AG09309 (cell line): Measurements from ENCODE around the gene CD37.
A peak's percentile ranks its signal among the peaks of the same experiment; 100 is the strongest.

Source experiments
- DNase-seq: peaks from one replicate; pipeline ENCODE4 v3.0.0-alpha.2; 2010; ENCODE audit warnings: low read depth
- H3K4me3 ChIP-seq: 2 replicates; pipeline ENCODE4 v1.5.1; 2011; ENCODE audit warnings: mild to moderate bottlenecking, low read depth, low read length, moderate library complexity; ENCODE audit not compliant: control insufficient read depth
- CTCF ChIP-seq: IDR thresholded peaks from 2 replicates; pipeline ENCODE4 v1.5.1; 2011; ENCODE audit warnings: mild to moderate bottlenecking, low read depth, low read length, inconsistent platforms; ENCODE audit not compliant: insufficient read depth, control insufficient read depth; ENCODE audit errors: missing control alignments

The CD37 gene

GRCh38 chr19:49361438-49362047 is 26.3 kb downstream of the CD37 start:
- peak; percentile 16 for DNase-seq
- TF ChIP-seq CTCF, result no peak
- H3K4me3 ChIP-seq, result peak overlapping the region; percentile 71

DNA sequence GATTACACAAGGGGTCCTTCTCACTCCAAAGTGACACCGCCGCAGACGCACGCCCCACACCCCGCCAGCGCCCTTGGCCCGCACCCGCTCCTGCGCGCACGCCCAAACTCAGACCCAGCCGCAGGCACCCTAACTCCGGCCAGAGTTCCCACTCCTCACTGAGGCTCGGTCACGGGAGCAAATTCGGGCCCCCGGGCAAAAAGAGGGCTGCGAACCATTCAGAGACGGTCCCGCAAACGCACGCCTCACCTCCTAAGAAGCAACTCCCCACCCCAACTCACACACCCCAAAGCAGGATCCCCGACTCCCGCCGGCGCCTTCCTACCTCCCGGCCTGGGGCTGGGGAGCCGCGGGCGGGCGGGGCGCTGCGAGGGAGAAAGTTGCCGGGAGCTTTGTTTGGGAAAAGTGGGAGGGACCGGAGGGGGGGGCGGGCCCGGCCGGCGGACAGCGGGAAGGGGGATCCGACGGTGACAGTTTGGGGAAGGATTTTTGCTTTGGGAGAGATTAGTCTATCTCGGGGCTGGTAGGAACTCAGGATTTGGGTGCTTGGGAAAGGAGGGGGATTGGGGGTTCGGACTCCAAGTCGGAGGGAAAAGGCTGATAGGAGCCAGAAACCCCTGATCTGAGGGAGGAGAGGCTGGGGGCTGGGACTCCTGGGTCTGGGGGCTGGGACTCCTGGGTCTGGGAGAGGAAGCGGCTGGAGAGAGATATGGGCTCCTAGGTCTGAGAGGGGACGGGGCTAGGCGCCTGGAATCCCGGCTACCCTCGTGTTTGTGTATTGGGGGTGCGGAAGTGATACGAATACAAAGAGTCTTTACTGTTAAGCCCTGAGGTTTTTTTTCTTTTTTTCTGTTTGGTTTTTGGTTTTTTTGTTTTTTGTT is 27.1 kb downstream of the CD37 start, which contains the start of gene TEAD2:
TSS of gene TEAD2 (minus strand) at position 369 of the 881 bp plus-strand sequence. CDS start 2,341 bp downstream, outside the sequence.
- TF ChIP-seq CTCF, result no peak
- peak within 1 kb of the TSS; percentile 71 for H3K4me3 ChIP-seq
- DNase-seq, result no peak

DNA sequence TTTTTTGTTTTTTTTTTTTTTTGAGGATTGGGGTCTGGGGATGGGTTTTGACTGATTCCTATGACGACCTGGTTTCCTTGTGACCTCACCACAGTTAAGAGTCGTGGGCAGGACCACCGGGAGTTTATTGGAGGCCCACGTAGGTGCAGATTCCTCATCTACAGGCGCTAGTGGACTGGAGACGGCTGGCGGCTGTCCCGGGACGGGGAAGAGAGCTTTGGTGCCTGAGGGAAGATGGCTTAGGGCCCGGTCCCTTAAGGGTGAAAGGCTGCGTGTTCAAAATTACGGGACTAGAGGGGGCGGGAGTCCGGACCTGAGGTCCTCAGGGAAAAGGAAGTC is 27.7 kb downstream of the CD37 start:
- DNase-seq, result no peak
- TF ChIP-seq CTCF, result no peak
- H3K4me3 ChIP-seq, result peak overlapping the region; percentile 71

DNA sequence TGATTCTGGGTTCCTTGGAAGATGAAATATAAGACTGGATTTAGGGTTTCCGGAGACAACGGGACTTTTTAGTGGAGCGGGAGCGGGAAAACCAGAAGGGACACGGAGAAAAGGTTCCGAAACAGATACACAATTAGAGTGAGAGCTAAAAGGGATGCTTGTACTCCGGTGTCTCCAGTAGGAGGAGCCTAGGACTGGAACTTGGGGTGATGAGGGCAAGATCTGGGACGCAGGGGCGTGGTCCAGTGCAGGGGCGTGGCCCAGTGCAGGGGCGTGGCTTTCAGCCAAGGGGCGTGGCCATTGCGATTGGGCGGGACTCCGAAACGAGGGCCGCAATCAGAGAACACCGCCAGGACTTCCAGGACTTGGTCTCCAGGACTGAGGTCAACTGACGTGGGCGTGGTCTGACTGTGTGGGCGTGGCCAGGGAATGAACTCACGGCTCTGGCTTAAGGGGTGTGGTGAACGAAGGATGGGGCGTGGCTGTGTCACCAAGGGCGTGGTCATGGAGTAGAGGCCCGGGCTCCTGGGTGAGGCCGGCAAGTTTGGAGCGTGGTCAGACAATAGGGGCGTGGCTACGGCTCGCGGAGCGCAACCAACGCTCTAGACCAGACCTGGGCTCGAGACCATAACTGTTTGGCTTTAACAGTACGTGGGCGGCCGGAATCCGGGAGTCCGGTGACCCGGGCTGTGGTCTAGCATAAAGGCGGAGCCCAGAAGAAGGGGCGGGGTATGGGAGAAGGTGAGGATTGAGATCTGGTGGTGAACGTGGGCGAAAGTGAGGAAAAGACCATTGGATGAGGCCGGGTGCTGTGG is 28.3 kb downstream of the CD37 start, which contains the start of gene DKKL1:
TSS of gene DKKL1 (plus strand) at position 610 of the 815 bp plus-strand sequence. CDS start at position 732, 122 bp downstream.
- peak; percentile 68 for DNase-seq
- peak within 1 kb of the TSS; percentile 71 for H3K4me3 ChIP-seq
- peak; percentile 29 for TF ChIP-seq CTCF

GRCh38 chr19:49364083-49364737 is 29.0 kb downstream of the CD37 start:
- peak overlapping the region; percentile 71; the same call in 1 of the 2 replicates for H3K4me3 ChIP-seq
- no peak for DNase-seq
- TF ChIP-seq CTCF, result no peak

DNA sequence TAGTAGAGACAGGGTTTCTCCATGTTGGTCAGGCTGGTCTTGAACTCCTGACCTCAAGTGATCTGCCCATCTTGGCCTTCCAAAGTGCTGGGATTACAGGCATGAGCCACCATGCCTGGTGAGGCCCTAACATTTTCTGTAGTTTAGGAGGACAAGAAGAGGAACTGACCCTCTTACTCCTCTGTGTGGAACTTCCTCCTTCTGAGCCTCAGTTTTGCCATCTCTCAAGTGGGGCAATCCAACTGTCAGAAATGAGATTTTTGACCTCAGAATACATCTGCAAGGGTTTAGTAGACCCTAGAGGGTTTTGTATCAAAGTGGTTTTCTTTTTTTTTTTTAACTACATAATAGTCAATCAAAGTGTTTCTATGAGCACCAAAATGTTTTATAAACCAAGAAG is 30.9 kb downstream of the CD37 start:
- H3K4me3 ChIP-seq, result no peak overlapping the region
- TF ChIP-seq CTCF, result no peak
- no peak for DNase-seq
